ENCODE results near the gene STUB1.

STUB1 gene

GRCh38 chr16:711548-712320, 31.5 kb downstream of the STUB1 start:
- no peak for FAIRE-seq

GRCh38 chr16:712740-713250, 32.6 kb downstream of the STUB1 start:
- DNase-seq (ENCODE audit: low spot score) (peak; percentile 98), FAIRE-seq (peak; percentile 96)

More at GRCh38 chr16:711548-712320, 31.5 kb downstream of the STUB1 start:
- DNase-seq (ENCODE audit: low spot score), result peak; percentile 48

GRCh38 chr16:714079-714478, 33.9 kb downstream of the STUB1 start:
- FAIRE-seq (no peak), DNase-seq (ENCODE audit: low spot score) (peak; percentile 46)

- DNase-seq (ENCODE audit: low spot score), result peak; percentile 71
- FAIRE-seq, result no peak
Observed at GRCh38 chr16:714558-715476, 34.6 kb downstream of the STUB1 start, which contains the start of gene METRN. TSS of gene METRN (plus strand) at chr16:715118. CDS start at chr16:715290, 172 bp downstream.

- no peak for DNase-seq (ENCODE audit: low spot score)
- no peak for FAIRE-seq
Observed at GRCh38 chr16:715477-716199, 35.4 kb downstream of the STUB1 start.

- DNase-seq (ENCODE audit: low spot score) (peak; percentile 69), FAIRE-seq (no peak)
Observed at GRCh38 chr16:716200-716568, 36.0 kb downstream of the STUB1 start.

- DNase-seq (ENCODE audit: low spot score) (no peak), FAIRE-seq (no peak)
Observed at GRCh38 chr16:716768-717325, 36.6 kb downstream of the STUB1 start.

- DNase-seq (ENCODE audit: low spot score) (no peak), FAIRE-seq (no peak)
Observed at GRCh38 chr16:717450-718245, 37.4 kb downstream of the STUB1 start.

- no peak for DNase-seq (ENCODE audit: low spot score)
- FAIRE-seq, result no peak
Observed at GRCh38 chr16:718389-718788, 38.2 kb downstream of the STUB1 start.

GRCh38 chr16:718922-719321, 38.7 kb downstream of the STUB1 start:
- FAIRE-seq (no peak), DNase-seq (ENCODE audit: low spot score) (no peak)

- FAIRE-seq (no peak), DNase-seq (ENCODE audit: low spot score) (peak; percentile 41)
Observed at GRCh38 chr16:719815-720446, 39.7 kb downstream of the STUB1 start.

GRCh38 chr16:720447-720989, 40.3 kb downstream of the STUB1 start:
- DNase-seq (ENCODE audit: low spot score) (peak; percentile 76), FAIRE-seq (peak; percentile 50)

- DNase-seq (ENCODE audit: low spot score) (peak; percentile 57), FAIRE-seq (no peak)
Observed at GRCh38 chr16:720990-721764, 41.0 kb downstream of the STUB1 start, which contains the start of gene ANTKMT. TSS of gene ANTKMT (plus strand) at chr16:721146. CDS start at chr16:721275, 129 bp downstream.

- DNase-seq (ENCODE audit: low spot score) (no peak), FAIRE-seq (no peak)
Observed at GRCh38 chr16:721765-722540, 41.7 kb downstream of the STUB1 start.

- DNase-seq (ENCODE audit: low spot score) (no peak), FAIRE-seq (no peak)
Observed at GRCh38 chr16:722835-723633, 42.8 kb downstream of the STUB1 start.

GRCh38 chr16:723695-724094, 43.5 kb downstream of the STUB1 start:
- no peak for FAIRE-seq

More at GRCh38 chr16:723695-724094, 43.5 kb downstream of the STUB1 start:
- no peak for DNase-seq (ENCODE audit: low spot score)
